Astrocyte (in vitro differentiated cells and primary cell): Measurements from ENCODE around the gene HSPBP1. TPM values are rescaled to one million over a fixed set of nuclear protein-coding genes. Genes with fewer than 3 reads are reported as not detected.

ENCODE experiments used
- DNase-seq: peaks from one replicate; pipeline ENCODE4 v3.0.0-alpha.2; 2010; ENCODE audit warnings: low read depth
- FAIRE-seq: peaks from 2 replicates; lab custom pipeline; 2011; peaks lifted over from hg19 to GRCh38; lab: Jason Lieb, UNC
- H2AFZ ChIP-seq: 2 replicates; pipeline ENCODE4 v1.6.0; 2012; ENCODE audit warnings: low read depth, low read length, inconsistent platforms
- H3K27ac ChIP-seq: 2 replicates; pipeline ENCODE4 v1.5.1; 2011; ENCODE audit warnings: low read depth, low read length, inconsistent platforms
- H3K27me3 ChIP-seq: 2 replicates; pipeline ENCODE4 v1.6.0; 2011; ENCODE audit warnings: low read length, inconsistent platforms; ENCODE audit not compliant: insufficient read depth
- H3K36me3 ChIP-seq: 2 replicates; pipeline ENCODE4 v1.5.1; 2011; ENCODE audit warnings: low read length, inconsistent platforms; ENCODE audit not compliant: insufficient read depth
- H3K4me1 ChIP-seq: 2 replicates; pipeline ENCODE4 v1.5.1; 2011; ENCODE audit warnings: low read length, inconsistent platforms; ENCODE audit not compliant: insufficient read depth
- H3K4me2 ChIP-seq: 2 replicates; pipeline ENCODE4 v1.6.0; 2012; ENCODE audit warnings: low read length, inconsistent platforms
- H3K4me3 ChIP-seq: 2 replicates; pipeline ENCODE4 v1.5.1; 2011; ENCODE audit warnings: low read depth, mild to moderate bottlenecking, low read length, inconsistent platforms; ENCODE audit not compliant: insufficient read depth
- H3K79me2 ChIP-seq: 2 replicates; pipeline ENCODE4 v1.6.0; 2012; ENCODE audit warnings: mild to moderate bottlenecking, low read length, inconsistent platforms; ENCODE audit not compliant: insufficient read depth
- H3K9ac ChIP-seq: 2 replicates; pipeline ENCODE4 v1.6.0; 2012; ENCODE audit warnings: mild to moderate bottlenecking, low read length, inconsistent platforms
- H3K9me3 ChIP-seq: 2 replicates; pipeline ENCODE4 v1.5.1; 2012; ENCODE audit warnings: low read depth, mild to moderate bottlenecking, low read length, inconsistent platforms; ENCODE audit not compliant: insufficient read depth
- H4K20me1 ChIP-seq: 2 replicates; pipeline ENCODE4 v1.6.0; 2012; ENCODE audit warnings: low read length, inconsistent platforms; ENCODE audit not compliant: insufficient read depth
- H3K27ac Mint-ChIP-seq: one replicate; pipeline ENCODE4 v1.8.0; 2021; ENCODE audit warnings: mild to moderate bottlenecking, mixed read lengths; ENCODE audit not compliant: unreplicated experiment
- H3K27me3 Mint-ChIP-seq: one replicate; pipeline ENCODE4 v1.8.0; 2021; ENCODE audit warnings: low read depth, mixed read lengths; ENCODE audit not compliant: unreplicated experiment
- H3K36me3 Mint-ChIP-seq: one replicate; pipeline ENCODE4 v1.8.0; 2021; ENCODE audit warnings: low read depth, mixed read lengths; ENCODE audit not compliant: unreplicated experiment
- H3K4me1 Mint-ChIP-seq: one replicate; pipeline ENCODE4 v1.8.0; 2021; ENCODE audit warnings: low read depth, mixed read lengths; ENCODE audit not compliant: unreplicated experiment
- H3K4me3 Mint-ChIP-seq: one replicate; pipeline ENCODE4 v1.8.0; 2021; ENCODE audit warnings: mild to moderate bottlenecking, moderate library complexity, mixed read lengths; ENCODE audit not compliant: unreplicated experiment
- H3K9me3 Mint-ChIP-seq: one replicate; pipeline ENCODE4 v1.8.0; 2021; ENCODE audit warnings: mild to moderate bottlenecking, mixed read lengths; ENCODE audit not compliant: unreplicated experiment
- EZH2 ChIP-seq: IDR thresholded peaks from 2 replicates; pipeline ENCODE4 v1.6.1; 2012; ENCODE audit warnings: mild to moderate bottlenecking, low read length, inconsistent platforms; ENCODE audit not compliant: insufficient read depth
- total RNA-seq: library from RNA; stranded (reverse); gene quantifications from 2 replicates; pipeline ENCODE4 v1.2.1, GENCODE V29; 2021
- TF ChIP-seq, protein P1 (sequence below): IDR thresholded peaks from 2 replicates; pipeline ENCODE4 v1.5.1; 2011; ENCODE audit warnings: low read depth, mild to moderate bottlenecking, inconsistent platforms, low read length, moderate library complexity; ENCODE audit not compliant: insufficient read depth

Gene HSPBP1
- total RNA-seq, 1 donor from 2014 or later, result 34.8 TPM

DNA sequence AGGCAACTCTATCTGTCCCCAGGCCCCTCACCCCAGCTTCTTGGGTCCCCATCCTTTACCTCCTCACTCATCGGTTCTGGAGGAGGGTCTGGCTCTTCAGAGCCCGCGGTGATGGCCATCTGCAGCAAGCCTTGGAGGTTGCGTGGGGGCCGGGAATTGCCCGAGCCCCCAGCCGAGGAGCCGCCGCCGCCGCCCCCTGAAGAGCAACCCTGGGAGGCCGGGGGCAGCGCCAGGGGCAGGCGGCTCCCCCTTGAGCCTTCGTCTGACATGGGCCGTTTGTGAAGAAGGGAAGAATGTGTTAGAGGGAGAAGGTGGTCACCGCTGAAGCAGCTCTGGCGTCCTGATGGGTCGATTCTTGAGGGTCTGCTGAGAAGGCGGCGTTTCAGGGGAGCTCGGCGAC, 570 bp downstream of the HSPBP1 start:
- H3K9me3 ChIP-seq, result no peaks in the 10 kb centered on the region
- FAIRE-seq (no peak), DNase-seq (no peak)
- peak overlapping the region; percentile 88 for H3K9ac ChIP-seq
- TF ChIP-seq, protein P1, sequence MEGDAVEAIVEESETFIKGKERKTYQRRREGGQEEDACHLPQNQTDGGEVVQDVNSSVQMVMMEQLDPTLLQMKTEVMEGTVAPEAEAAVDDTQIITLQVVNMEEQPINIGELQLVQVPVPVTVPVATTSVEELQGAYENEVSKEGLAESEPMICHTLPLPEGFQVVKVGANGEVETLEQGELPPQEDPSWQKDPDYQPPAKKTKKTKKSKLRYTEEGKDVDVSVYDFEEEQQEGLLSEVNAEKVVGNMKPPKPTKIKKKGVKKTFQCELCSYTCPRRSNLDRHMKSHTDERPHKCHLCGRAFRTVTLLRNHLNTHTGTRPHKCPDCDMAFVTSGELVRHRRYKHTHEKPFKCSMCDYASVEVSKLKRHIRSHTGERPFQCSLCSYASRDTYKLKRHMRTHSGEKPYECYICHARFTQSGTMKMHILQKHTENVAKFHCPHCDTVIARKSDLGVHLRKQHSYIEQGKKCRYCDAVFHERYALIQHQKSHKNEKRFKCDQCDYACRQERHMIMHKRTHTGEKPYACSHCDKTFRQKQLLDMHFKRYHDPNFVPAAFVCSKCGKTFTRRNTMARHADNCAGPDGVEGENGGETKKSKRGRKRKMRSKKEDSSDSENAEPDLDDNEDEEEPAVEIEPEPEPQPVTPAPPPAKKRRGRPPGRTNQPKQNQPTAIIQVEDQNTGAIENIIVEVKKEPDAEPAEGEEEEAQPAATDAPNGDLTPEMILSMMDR, result no peak
- TF ChIP-seq EZH2, result no peak
- peak overlapping the region; percentile 74 for H3K27ac ChIP-seq
- peaks cover 10% of the 10 kb centered on the region for H3K36me3 Mint-ChIP-seq
- H3K27ac Mint-ChIP-seq, result peak overlapping the region; percentile 99
- peaks cover 3% of the 10 kb centered on the region for H3K79me2 ChIP-seq
- peak overlapping the region; percentile 99 for H3K4me3 Mint-ChIP-seq
- no peaks in the 10 kb centered on the region for H3K36me3 ChIP-seq
- H2AFZ ChIP-seq, result peak overlapping the region; percentile 85
- no peaks in the 10 kb centered on the region for H3K27me3 Mint-ChIP-seq
- no peaks in the 10 kb centered on the region for H4K20me1 ChIP-seq
- H3K4me1 Mint-ChIP-seq, result no peaks in the 10 kb centered on the region
- H3K9me3 Mint-ChIP-seq, result no peaks in the 10 kb centered on the region
- H3K27me3 ChIP-seq, result no peaks in the 10 kb centered on the region
- peaks cover 3% of the 10 kb centered on the region for H3K4me1 ChIP-seq
- H3K4me3 ChIP-seq, result peak overlapping the region; percentile 90
- H3K4me2 ChIP-seq, result peak overlapping the region; percentile 97

DNA sequence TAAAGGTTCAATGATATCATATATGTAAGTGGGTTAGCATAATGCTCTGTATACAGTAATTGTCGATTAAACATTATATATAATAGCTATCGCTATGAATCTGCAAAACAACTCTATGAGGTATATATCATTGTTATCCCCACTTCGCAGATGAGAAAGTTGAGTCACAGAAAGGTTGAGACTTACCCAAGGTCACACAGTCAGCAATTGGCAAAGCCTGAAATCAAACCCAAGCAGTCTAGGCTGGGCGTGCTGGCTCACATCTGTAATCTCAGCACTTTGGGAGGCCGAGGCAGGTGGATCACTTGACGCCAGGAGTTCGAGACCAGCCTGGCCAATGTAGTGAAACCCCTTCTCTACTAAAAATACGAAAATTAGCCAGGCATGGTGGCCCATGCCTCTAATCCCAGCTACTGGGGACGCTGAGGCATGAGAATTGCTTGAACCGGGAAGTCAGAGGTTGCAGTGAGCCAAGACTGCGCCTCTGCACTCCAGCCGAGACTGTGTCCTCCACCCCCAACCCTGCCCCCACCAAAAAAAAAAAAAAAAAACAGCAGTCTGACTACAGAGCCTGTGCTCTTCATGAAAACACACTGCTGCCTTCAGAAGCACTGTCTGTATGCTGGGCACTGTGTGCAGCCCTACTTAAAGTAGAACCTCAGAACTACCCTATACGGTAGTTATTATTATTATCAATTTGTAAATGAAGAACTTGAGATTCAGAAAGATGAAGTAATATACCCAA, 1.3 kb downstream of the HSPBP1 start:
- DNase-seq, result no peak
- H3K4me3 ChIP-seq, result no peak overlapping the region

More for the DNA sequence above, 1.3 kb downstream of the HSPBP1 start:
- H3K4me2 ChIP-seq, result peak overlapping the region; percentile 97
- H3K36me3 Mint-ChIP-seq, result peaks cover 10% of the 10 kb centered on the region
- H3K4me3 Mint-ChIP-seq, result peak overlapping the region; percentile 99
- H3K27ac Mint-ChIP-seq, result no peak overlapping the region
- no peaks in the 10 kb centered on the region for H3K27me3 ChIP-seq
- H3K9ac ChIP-seq, result no peak overlapping the region
- peaks cover 3% of the 10 kb centered on the region for H3K79me2 ChIP-seq
- H3K27ac ChIP-seq, result no peak overlapping the region
- no peak for FAIRE-seq
- H2AFZ ChIP-seq, result no peak overlapping the region
- H4K20me1 ChIP-seq, result no peaks in the 10 kb centered on the region
- H3K4me1 ChIP-seq, result peaks cover 3% of the 10 kb centered on the region
- no peaks in the 10 kb centered on the region for H3K9me3 Mint-ChIP-seq
- no peaks in the 10 kb centered on the region for H3K27me3 Mint-ChIP-seq
- TF ChIP-seq, protein P1, result no peak
- no peak for TF ChIP-seq EZH2
- no peaks in the 10 kb centered on the region for H3K4me1 Mint-ChIP-seq
- no peaks in the 10 kb centered on the region for H3K9me3 ChIP-seq
- no peaks in the 10 kb centered on the region for H3K36me3 ChIP-seq
